B cell (primary cell): ENCODE data around the gene ZNF316. TPM values are rescaled to one million over a fixed set of nuclear protein-coding genes. Genes with fewer than 3 reads are reported as not detected.

Experiments used
- ATAC-seq: fragments of 200-7000 bp; cut with Tn5 transposase; one replicate; pipeline ENCODE4 v1.10.0; 2021; ENCODE audit warnings: low read depth, mild to moderate bottlenecking, moderate number of reproducible peaks, moderate library complexity
- CTCF ChIA-PET: fragments of 350-600 bp; sonication (Branson Sonifier 250); formaldehyde crosslinking; loops from one replicate; lab custom pipeline; 2021; ENCODE audit warnings: antibody characterized with exemption, inconsistent platforms; lab: Charles Lee
- POLR2A ChIA-PET: fragments of 350-600 bp; sonication (Branson Sonifier 250); formaldehyde crosslinking; loops from one replicate; lab custom pipeline; 2021; ENCODE audit warnings: antibody characterized with exemption; lab: Charles Lee
- DNase-seq: peaks from one replicate; pipeline ENCODE4 v3.0.0; 2013
- H2AFZ ChIP-seq: 2 replicates; pipeline ENCODE4 v1.6.1; 2012; ENCODE audit warnings: mild to moderate bottlenecking, low read depth, low read length; ENCODE audit not compliant: insufficient read depth, poor library complexity, severe bottlenecking
- H3K27ac ChIP-seq, 2 donors: 1 replicate in 1 of 2; 2 replicates in 1 of 2; pipeline ENCODE4 v1.5.1; 2012 to 2013; ENCODE audit warnings: low read length in 2 of 2, mild to moderate bottlenecking in 2 of 2, moderate library complexity in 1 of 2
- H3K27me3 ChIP-seq, 4 experiments: fragments of 200-600 bp in 1 of 4; sonication (generic) in 1 of 4; replicated peaks in 1 of 4; 1 replicate in 2 of 4; 2 replicates in 2 of 4; pipeline versions ENCODE4 v1.6.1 to v1.7.0; 2013 to 2016; ENCODE audit warnings: low read length in 3 of 4, mild to moderate bottlenecking in 2 of 4, mixed read lengths in 1 of 4, moderate library complexity in 1 of 4; ENCODE audit not compliant: insufficient read depth in 4 of 4, control insufficient read depth in 3 of 4; ENCODE audit errors: control extremely low read depth in 1 of 4
- H3K36me3 ChIP-seq, 2 experiments: replicated peaks in 1 of 2; 1 replicate in 1 of 2; 2 replicates in 1 of 2; pipeline versions ENCODE4 v1.6.1 to v1.7.1; 2013; ENCODE audit warnings: low read length in 1 of 2; ENCODE audit not compliant: insufficient read depth in 2 of 2, control insufficient read depth in 1 of 2; ENCODE audit errors: control extremely low read depth in 1 of 2, extremely low read depth in 1 of 2
- H3K4me1 ChIP-seq, 2 donors: fragments of 200-600 bp in 1 of 2; sonication (generic) in 1 of 2; 1 replicate in 1 of 2; 2 replicates in 1 of 2; pipeline versions ENCODE4 v1.5.1 to v1.6.1; 2013 to 2017; ENCODE audit warnings: low read length in 2 of 2; ENCODE audit not compliant: control insufficient read depth in 2 of 2, insufficient read depth in 2 of 2
- H3K4me2 ChIP-seq: replicated peaks from 2 replicates; pipeline ENCODE3; 2012; ENCODE audit warnings: mild to moderate bottlenecking, low read depth, low read length; ENCODE audit not compliant: poor library complexity, severe bottlenecking
- H3K4me3 ChIP-seq, 5 experiments: fragments of 200-600 bp in 1 of 5; sonication (generic) in 1 of 5; 1 replicate in 3 of 5; 2 replicates in 2 of 5; pipeline versions ENCODE4 v1.5.1 to v1.7.0; 2011 to 2016; ENCODE audit warnings: low read length in 4 of 5, mild to moderate bottlenecking in 4 of 5, low read depth in 2 of 5, control low read depth in 1 of 5, moderate library complexity in 1 of 5; ENCODE audit not compliant: insufficient read depth in 1 of 5; ENCODE audit errors: control extremely low read depth in 1 of 5, extremely low read depth in 1 of 5
- H3K79me2 ChIP-seq: fragments of 200-600 bp; sonication (generic); one replicate; pipeline ENCODE4 v1.6.0; 2016; ENCODE audit warnings: low read length; ENCODE audit not compliant: control insufficient read depth, insufficient read depth
- H3K9ac ChIP-seq: fragments of 200-600 bp; sonication (generic); 2 replicates; pipeline ENCODE4 v1.6.1; 2017; ENCODE audit warnings: mild to moderate bottlenecking, low read length, moderate library complexity
- H3K9me3 ChIP-seq, 3 donors: one replicate each; pipeline versions ENCODE4 v1.6.1 to v1.7.1; 2013; ENCODE audit warnings: low read length in 2 of 3; ENCODE audit not compliant: control insufficient read depth in 2 of 3, insufficient read depth in 1 of 3; ENCODE audit errors: control extremely low read depth in 1 of 3
- H4K20me1 ChIP-seq: 2 replicates; pipeline ENCODE4 v1.6.0; 2012; ENCODE audit warnings: mild to moderate bottlenecking, low read length; ENCODE audit not compliant: insufficient read depth, control insufficient read depth, poor library complexity, severe bottlenecking
- H3K27ac Mint-ChIP-seq: one replicate; pipeline ENCODE4 v1.8.0; 2021; ENCODE audit warnings: mixed read lengths
- H3K27me3 Mint-ChIP-seq: one replicate; pipeline ENCODE4 v1.8.0; 2021; ENCODE audit warnings: mixed read lengths
- H3K4me1 Mint-ChIP-seq: one replicate; pipeline ENCODE4 v1.8.0; 2021; ENCODE audit warnings: mixed read lengths
- H3K4me3 Mint-ChIP-seq: one replicate; pipeline ENCODE4 v1.8.0; 2021; ENCODE audit warnings: mixed read lengths
- H3K9me3 Mint-ChIP-seq: one replicate; pipeline ENCODE4 v1.8.0; 2022; ENCODE audit warnings: mixed read lengths; ENCODE audit not compliant: insufficient read depth
- EZH2 ChIP-seq: IDR thresholded peaks from 2 replicates; pipeline ENCODE4 v1.6.1; 2012; ENCODE audit warnings: borderline replicate concordance, low read depth, mild to moderate bottlenecking, moderate library complexity, low read length; ENCODE audit not compliant: insufficient read depth, poor library complexity, severe bottlenecking
- WGBS: methylation state at CpG from one replicate; pipeline ENCODE4 v1.1.5; 2013; ENCODE audit warnings: missing lambda C conversion rate; ENCODE audit not compliant: insufficient coverage; 5-methylcytosine and 5-hydroxymethylcytosine counted together
- intact Hi-C: fragments of 100-400 bp; cut with micrococcal nuclease; formaldehyde crosslinking; loops from one replicate; pipeline ENCODE4 v1.10.0; 2022
- polyA minus RNA-seq: library from RNA; depleted of rRNA, polyadenylated mRNA; stranded (reverse); fragments of >200 nt; gene quantifications from 2 replicates; pipeline ENCODE4 v1.2.3, GENCODE V29; 2012
- polyA plus RNA-seq: library from polyadenylated mRNA; depleted of rRNA; stranded (reverse); fragments of >200 nt; gene quantifications from 2 replicates; pipeline ENCODE4 v1.2.3, GENCODE V29; 2012
- total RNA-seq, 2 donors: library from RNA; stranded (reverse); fragments of 120-200 nt in 1 of 2; gene quantifications; 1 replicate in 1 of 2; 2 replicates in 1 of 2; pipeline versions ENCODE4 v1.2.3 to v1.2.4, GENCODE V29; 2013 to 2022
- TF ChIP-seq, protein P1 (sequence below): fragments of 200-600 bp; IDR thresholded peaks from one replicate; pipeline ENCODE4 v1.8.0; 2022; ENCODE audit warnings: antibody characterized with exemption, mild to moderate bottlenecking

The ZNF316 gene
- total RNA-seq, result 72.6 and 76.9 TPM in 2 replicates
- total RNA-seq (2013), result 24.1 TPM
- polyA plus RNA-seq, result 43.6 and 54.9 TPM in 2 replicates
- 36.8 and 49.3 TPM in 2 replicates for polyA minus RNA-seq

DNA sequence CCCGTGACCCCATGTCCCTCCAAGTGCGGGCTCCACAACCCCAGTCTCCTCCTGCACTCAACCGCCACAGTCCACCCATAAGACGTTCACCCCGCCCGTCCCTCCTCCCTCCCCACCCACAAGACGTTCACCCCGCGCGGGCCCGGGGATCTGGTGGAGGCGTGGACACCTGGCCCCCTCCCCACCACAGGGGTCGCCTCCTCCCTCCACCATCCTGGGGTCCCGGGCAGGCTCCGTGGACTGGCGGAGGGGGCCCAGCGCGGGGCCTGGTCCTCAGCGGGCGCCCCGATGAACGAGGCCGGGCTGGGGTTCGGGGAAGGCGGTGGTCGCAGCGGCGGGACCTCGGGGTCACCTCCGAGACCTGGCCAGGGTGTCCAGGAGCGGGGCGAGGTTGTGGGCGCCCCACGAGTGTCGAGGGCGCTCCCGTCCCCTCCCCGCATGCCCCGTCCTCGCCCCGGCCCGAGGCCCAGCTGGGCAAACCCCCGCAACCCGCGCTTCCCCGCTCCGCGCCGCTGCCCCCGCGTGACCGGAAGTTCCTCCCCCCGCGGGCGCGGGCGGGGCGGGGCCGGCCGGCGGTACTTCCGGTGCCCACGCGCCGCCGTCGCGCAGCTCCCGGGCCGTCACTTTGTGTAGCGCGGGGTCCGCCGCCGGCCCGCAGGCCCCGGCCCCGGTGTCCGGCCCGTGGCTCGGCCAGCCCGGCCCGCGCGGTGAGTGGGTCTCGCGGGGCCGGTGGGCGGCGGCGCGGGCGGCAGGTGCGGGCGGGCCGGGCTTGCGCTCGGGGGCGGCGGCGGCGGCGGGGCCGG lies at the start of gene ZNF316:
ZNF316 (plus strand) TSS at position 578 of the 803 bp plus-strand sequence. CDS start 5,092 bp downstream, outside the sequence.
- H3K79me2 ChIP-seq, result peaks cover 34% of the 10 kb centered on the region
- peak within 1 kb of the TSS; percentile 82 for H2AFZ ChIP-seq
- peaks cover 20 to 25% of the 10 kb centered on the region in 2 donors for H3K4me1 ChIP-seq
- no peaks in the 10 kb centered on the region for H3K27me3 Mint-ChIP-seq
- no peaks in the 10 kb centered on the region for H3K27me3 ChIP-seq
- DNase-seq, result peak; percentile 88
- TF ChIP-seq, protein P1, sequence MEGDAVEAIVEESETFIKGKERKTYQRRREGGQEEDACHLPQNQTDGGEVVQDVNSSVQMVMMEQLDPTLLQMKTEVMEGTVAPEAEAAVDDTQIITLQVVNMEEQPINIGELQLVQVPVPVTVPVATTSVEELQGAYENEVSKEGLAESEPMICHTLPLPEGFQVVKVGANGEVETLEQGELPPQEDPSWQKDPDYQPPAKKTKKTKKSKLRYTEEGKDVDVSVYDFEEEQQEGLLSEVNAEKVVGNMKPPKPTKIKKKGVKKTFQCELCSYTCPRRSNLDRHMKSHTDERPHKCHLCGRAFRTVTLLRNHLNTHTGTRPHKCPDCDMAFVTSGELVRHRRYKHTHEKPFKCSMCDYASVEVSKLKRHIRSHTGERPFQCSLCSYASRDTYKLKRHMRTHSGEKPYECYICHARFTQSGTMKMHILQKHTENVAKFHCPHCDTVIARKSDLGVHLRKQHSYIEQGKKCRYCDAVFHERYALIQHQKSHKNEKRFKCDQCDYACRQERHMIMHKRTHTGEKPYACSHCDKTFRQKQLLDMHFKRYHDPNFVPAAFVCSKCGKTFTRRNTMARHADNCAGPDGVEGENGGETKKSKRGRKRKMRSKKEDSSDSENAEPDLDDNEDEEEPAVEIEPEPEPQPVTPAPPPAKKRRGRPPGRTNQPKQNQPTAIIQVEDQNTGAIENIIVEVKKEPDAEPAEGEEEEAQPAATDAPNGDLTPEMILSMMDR, result no peak
- no peak for TF ChIP-seq EZH2
- H3K27ac Mint-ChIP-seq, result peak within 1 kb of the TSS; percentile 89
- peak within 1 kb of the TSS; percentile 81 for H3K9ac ChIP-seq
- WGBS, result 2% methylated on average over 104 of the region's 104 CpGs
- H3K36me3 ChIP-seq, result peaks cover 0 to 30% of the 10 kb centered on the region in 2 experiments
- ChIA-PET POLR2A (interaction anchor here (0.6 to 1.0 kb wide), 3 partner anchors 46 to 264 kb away, joined by 3 to 9 read pairs (median 4); no protein-coding TSS in a partner anchor), CTCF (interaction anchor here (1.0 kb wide), 1 partner anchor 47 kb away, joined by 5 read pairs; the partner anchor contains the start of gene INTS15)
- H3K9me3 ChIP-seq, result peaks cover 0 to 19% (median 0%) of the 10 kb centered on the region in 3 donors
- H3K4me1 Mint-ChIP-seq, result peaks cover 35% of the 10 kb centered on the region
- H4K20me1 ChIP-seq, result peaks cover 39% of the 10 kb centered on the region
- peak; percentile 64 for ATAC-seq
- H3K4me3 Mint-ChIP-seq, result peak within 1 kb of the TSS; percentile 86
- no peaks in the 10 kb centered on the region for H3K9me3 Mint-ChIP-seq
- peak within 1 kb of the TSS; percentile 70 to 96 for H3K27ac ChIP-seq
- intact Hi-C loops, result loop anchor here (1.0 to 5.0 kb wide), 4 partner anchors 48 to 92 kb away; partner anchors contain the start of genes ZDHHC4 and ZNF12
- H3K4me3 ChIP-seq, result peak within 1 kb of the TSS in 4 of 5 experiments; percentile 57 to 69 (median 63)
- peak within 1 kb of the TSS; percentile 98 for H3K4me2 ChIP-seq

DNA sequence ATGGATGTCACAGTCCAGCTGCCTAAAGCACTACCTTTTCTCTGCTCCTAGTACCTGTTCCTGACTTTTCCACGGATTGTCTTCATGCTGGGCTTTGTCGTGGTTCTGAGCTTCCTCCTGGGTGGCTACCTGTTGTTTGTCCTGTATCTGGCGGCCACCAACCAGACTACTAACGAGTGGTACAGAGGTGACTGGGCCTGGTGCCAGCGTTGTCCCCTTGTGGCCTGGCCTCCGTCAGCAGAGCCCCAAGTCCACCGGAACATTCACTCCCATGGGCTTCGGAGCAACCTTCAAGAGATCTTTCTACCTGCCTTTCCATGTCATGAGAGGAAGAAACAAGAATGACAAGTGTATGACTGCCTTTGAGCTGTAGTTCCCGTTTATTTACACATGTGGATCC lies 48.6 kb upstream of the ZNF316 start:
- Histone ChIP-seq H3K9ac (no peak overlapping the region), H4K20me1 (peaks cover 11% of the 10 kb centered on the region), H3K27ac (no peak overlapping the region), H3K4me2 (no peak overlapping the region), H3K4me1 (peaks cover 15 to 19% of the 10 kb centered on the region in 2 donors), H3K27me3 (no peaks in the 10 kb centered on the region), H3K9me3 (no peaks in the 10 kb centered on the region), H2AFZ (no peak overlapping the region), H3K79me2 (peaks cover 28% of the 10 kb centered on the region), H3K36me3 (peaks cover 4 to 55% of the 10 kb centered on the region in 2 experiments), H3K4me3 (no peak overlapping the region)
- peaks cover 13% of the 10 kb centered on the region for H3K4me1 Mint-ChIP-seq
- no peaks in the 10 kb centered on the region for H3K9me3 Mint-ChIP-seq
- H3K27ac Mint-ChIP-seq, result peak overlapping the region; percentile 60
- DNase-seq, result no peak
- POLR2A ChIA-PET, result no interaction called here
- no peak for TF ChIP-seq EZH2
- TF ChIP-seq, protein P1, result no peak
- WGBS, result 95% methylated on average over 9 of the region's 9 CpGs
- H3K27me3 Mint-ChIP-seq, result no peaks in the 10 kb centered on the region
- CTCF ChIA-PET, result interaction anchor here (1.3 to 2.0 kb wide), 2 partner anchors 11 to 73 kb away, joined by 3 to 6 read pairs; partner anchors contain the start of gene ZDHHC4
- H3K4me3 Mint-ChIP-seq, result peak overlapping the region; percentile 33
- no peak for ATAC-seq
- intact Hi-C loops, result no loop called here
